ENCODE results near the gene RBM12. TPM values are rescaled to one million over a fixed set of nuclear protein-coding genes. Genes with fewer than 3 reads are reported as not detected.

Gene RBM12
- total RNA-seq, 1 donor, result 56.1 TPM

- H3K4me3 ChIP-seq (ENCODE audit: low read depth, low read length), result no peak overlapping the region
- no peak for DNase-seq (ENCODE audit: low read depth)
- no peak for TF ChIP-seq CTCF (IDR thresholded peaks at IDR 0.05; ENCODE audit: insufficient read depth, low read depth, low read length)
Measured at GRCh38 chr20:35652641-35653429, 11.9 kb downstream of the RBM12 start.

GRCh38 chr20:35651958-35652357, 12.7 kb downstream of the RBM12 start:
- TF ChIP-seq CTCF (IDR thresholded peaks at IDR 0.05; ENCODE audit: insufficient read depth, low read depth, low read length), result no peak
- DNase-seq (ENCODE audit: low read depth), result no peak
- no peak overlapping the region for H3K4me3 ChIP-seq (ENCODE audit: low read depth, low read length)

- H3K4me3 ChIP-seq (ENCODE audit: low read depth, low read length), result no peak overlapping the region
- TF ChIP-seq CTCF (IDR thresholded peaks at IDR 0.05; ENCODE audit: insufficient read depth, low read depth, low read length), result no peak
- DNase-seq (ENCODE audit: low read depth), result no peak
Measured at GRCh38 chr20:35650632-35651031, 14.1 kb downstream of the RBM12 start.

GRCh38 chr20:35648836-35649235, 15.9 kb downstream of the RBM12 start:
- TF ChIP-seq CTCF (IDR thresholded peaks at IDR 0.05; ENCODE audit: insufficient read depth, low read depth, low read length), result no peak
- H3K4me3 ChIP-seq (ENCODE audit: low read depth, low read length), result no peak overlapping the region
- DNase-seq (ENCODE audit: low read depth), result peak; percentile 13

- H3K4me3 ChIP-seq (ENCODE audit: low read depth, low read length), result no peak overlapping the region
- TF ChIP-seq CTCF (IDR thresholded peaks at IDR 0.05; ENCODE audit: insufficient read depth, low read depth, low read length), result no peak
- DNase-seq (ENCODE audit: low read depth), result no peak
Measured at GRCh38 chr20:35644806-35645205, 19.9 kb downstream of the RBM12 start.

GRCh38 chr20:35643045-35643444, 21.7 kb downstream of the RBM12 start:
- no peak overlapping the region for H3K4me3 ChIP-seq (ENCODE audit: low read depth, low read length)
- TF ChIP-seq CTCF (IDR thresholded peaks at IDR 0.05; ENCODE audit: insufficient read depth, low read depth, low read length), result no peak
- no peak for DNase-seq (ENCODE audit: low read depth)

GRCh38 chr20:35641743-35642142, 23.0 kb downstream of the RBM12 start:
- no peak for TF ChIP-seq CTCF (IDR thresholded peaks at IDR 0.05; ENCODE audit: insufficient read depth, low read depth, low read length)
- H3K4me3 ChIP-seq (ENCODE audit: low read depth, low read length), result no peak overlapping the region
- no peak for DNase-seq (ENCODE audit: low read depth)

Measured in fibroblast of villous mesenchyme (primary cell).